ENCODE measurements around the gene ARIH1.
"Not testable (repeated sequence)": the region's sequence is repeated elsewhere in the genome, so short reads cannot be mapped to it uniquely, and the experiment has no call there.

Gene ARIH1

GRCh38 chr15:72636519-72637282 is 162.6 kb downstream of the ARIH1 start:
- not testable (repeated sequence) for H3K36me3 Mint-ChIP-seq (ENCODE audit: insufficient read depth); H3K4me1 Mint-ChIP-seq; H3K27me3 Mint-ChIP-seq; H3K9me3 Mint-ChIP-seq
- ATAC-seq (replicated peaks; ENCODE audit: extremely low read depth, poor library complexity, severe bottlenecking): peak; percentile 37
- Mint-ChIP-seq H3K4me3 (peak overlapping the region; percentile 73), H3K27ac (ENCODE audit: low read depth) (peak overlapping the region; percentile 84)
- DNase-seq (ENCODE audit: low spot score in 2 of 2): peak in 1 of 2 donors; percentile 35

GRCh38 chr15:72639759-72640483 is 165.8 kb downstream of the ARIH1 start:
- not testable (repeated sequence) for H3K4me3 Mint-ChIP-seq; H3K9me3 Mint-ChIP-seq; H3K27ac Mint-ChIP-seq (ENCODE audit: low read depth); H3K4me1 Mint-ChIP-seq; DNase-seq (ENCODE audit: low spot score in 2 of 2); ATAC-seq (replicated peaks; ENCODE audit: extremely low read depth, poor library complexity, severe bottlenecking); H3K27me3 Mint-ChIP-seq; H3K36me3 Mint-ChIP-seq (ENCODE audit: insufficient read depth)

GRCh38 chr15:72642271-72642670 is 168.1 kb downstream of the ARIH1 start:
- H3K27me3 Mint-ChIP-seq; H3K4me3 Mint-ChIP-seq; ATAC-seq (replicated peaks; ENCODE audit: extremely low read depth, poor library complexity, severe bottlenecking); H3K9me3 Mint-ChIP-seq; H3K27ac Mint-ChIP-seq (ENCODE audit: low read depth); H3K4me1 Mint-ChIP-seq; DNase-seq (ENCODE audit: low spot score in 2 of 2); H3K36me3 Mint-ChIP-seq (ENCODE audit: insufficient read depth): not testable (repeated sequence)

GRCh38 chr15:72648631-72649253 is 174.6 kb downstream of the ARIH1 start:
- not testable (repeated sequence) for ATAC-seq (replicated peaks; ENCODE audit: extremely low read depth, poor library complexity, severe bottlenecking); H3K4me1 Mint-ChIP-seq; H3K27me3 Mint-ChIP-seq; H3K9me3 Mint-ChIP-seq; H3K4me3 Mint-ChIP-seq; H3K36me3 Mint-ChIP-seq (ENCODE audit: insufficient read depth); DNase-seq (ENCODE audit: low spot score in 2 of 2); H3K27ac Mint-ChIP-seq (ENCODE audit: low read depth)
